ENCODE measurements around the gene BOC.

DNA sequence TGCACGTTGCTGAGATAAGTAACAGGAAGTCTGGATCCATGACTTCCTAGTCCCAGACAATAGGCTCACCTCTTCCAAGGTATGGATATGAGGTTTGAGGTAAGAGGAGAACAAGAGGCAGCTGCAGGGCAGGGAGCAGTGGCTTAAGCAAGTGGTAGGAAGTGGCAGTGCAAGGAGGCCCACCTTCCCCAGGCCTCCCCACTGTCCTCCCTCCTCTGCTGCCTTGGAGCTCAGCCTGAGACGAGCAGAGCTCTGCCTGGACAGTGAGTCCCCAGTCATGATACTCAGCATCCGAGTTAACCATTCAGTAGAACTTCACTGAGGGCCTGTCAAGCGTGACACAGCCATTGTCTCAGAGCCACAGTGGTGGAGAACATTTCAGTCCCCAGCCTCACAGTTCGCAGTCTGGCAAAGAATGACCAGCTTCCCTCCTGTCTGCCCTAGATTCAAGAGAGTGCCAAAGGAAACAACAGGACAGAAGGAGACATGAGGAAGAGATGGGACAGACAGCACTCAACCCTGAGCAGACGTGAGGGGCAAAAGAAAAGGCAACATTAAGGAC, 41.4 kb upstream of the BOC start:
- TF ChIP-seq, protein P1, sequence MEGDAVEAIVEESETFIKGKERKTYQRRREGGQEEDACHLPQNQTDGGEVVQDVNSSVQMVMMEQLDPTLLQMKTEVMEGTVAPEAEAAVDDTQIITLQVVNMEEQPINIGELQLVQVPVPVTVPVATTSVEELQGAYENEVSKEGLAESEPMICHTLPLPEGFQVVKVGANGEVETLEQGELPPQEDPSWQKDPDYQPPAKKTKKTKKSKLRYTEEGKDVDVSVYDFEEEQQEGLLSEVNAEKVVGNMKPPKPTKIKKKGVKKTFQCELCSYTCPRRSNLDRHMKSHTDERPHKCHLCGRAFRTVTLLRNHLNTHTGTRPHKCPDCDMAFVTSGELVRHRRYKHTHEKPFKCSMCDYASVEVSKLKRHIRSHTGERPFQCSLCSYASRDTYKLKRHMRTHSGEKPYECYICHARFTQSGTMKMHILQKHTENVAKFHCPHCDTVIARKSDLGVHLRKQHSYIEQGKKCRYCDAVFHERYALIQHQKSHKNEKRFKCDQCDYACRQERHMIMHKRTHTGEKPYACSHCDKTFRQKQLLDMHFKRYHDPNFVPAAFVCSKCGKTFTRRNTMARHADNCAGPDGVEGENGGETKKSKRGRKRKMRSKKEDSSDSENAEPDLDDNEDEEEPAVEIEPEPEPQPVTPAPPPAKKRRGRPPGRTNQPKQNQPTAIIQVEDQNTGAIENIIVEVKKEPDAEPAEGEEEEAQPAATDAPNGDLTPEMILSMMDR (IDR thresholded peaks at IDR 0.05; ENCODE audit: borderline replicate concordance, extremely low read depth, low read length, poor library complexity, severe bottlenecking): no peak
- TF ChIP-seq EZH2 (IDR thresholded peaks at IDR 0.05; ENCODE audit: borderline replicate concordance, low read depth, low read length, severe bottlenecking): no peak
